Keratinocyte (primary cell): ENCODE data around the gene OTUD5.

Experiments used
- EZH2 ChIP-seq: IDR thresholded peaks from one replicate; pipeline ENCODE4 v1.6.1; 2012; ENCODE audit warnings: inconsistent platforms, mild to moderate bottlenecking, low read length, moderate library complexity
- TF ChIP-seq, protein P1 (sequence below), 3 experiments: IDR thresholded peaks in 1 of 3; conservative IDR thresholded peaks in 1 of 3; optimal IDR thresholded peaks in 1 of 3; 2 replicates in 2 of 3; 3 replicates in 1 of 3; pipeline versions ENCODE3 to v1.5.1; 2011; ENCODE audit warnings: low read length in 3 of 3, mild to moderate bottlenecking in 3 of 3, moderate library complexity in 2 of 3, control low read depth in 1 of 3, inconsistent platforms in 1 of 3; ENCODE audit not compliant: insufficient read depth in 2 of 3; ENCODE audit errors: extremely low read depth in 1 of 3

GRCh38 chrX:48983896-48984295 is 26.5 kb upstream of the OTUD5 start:
- TF ChIP-seq, protein P1, sequence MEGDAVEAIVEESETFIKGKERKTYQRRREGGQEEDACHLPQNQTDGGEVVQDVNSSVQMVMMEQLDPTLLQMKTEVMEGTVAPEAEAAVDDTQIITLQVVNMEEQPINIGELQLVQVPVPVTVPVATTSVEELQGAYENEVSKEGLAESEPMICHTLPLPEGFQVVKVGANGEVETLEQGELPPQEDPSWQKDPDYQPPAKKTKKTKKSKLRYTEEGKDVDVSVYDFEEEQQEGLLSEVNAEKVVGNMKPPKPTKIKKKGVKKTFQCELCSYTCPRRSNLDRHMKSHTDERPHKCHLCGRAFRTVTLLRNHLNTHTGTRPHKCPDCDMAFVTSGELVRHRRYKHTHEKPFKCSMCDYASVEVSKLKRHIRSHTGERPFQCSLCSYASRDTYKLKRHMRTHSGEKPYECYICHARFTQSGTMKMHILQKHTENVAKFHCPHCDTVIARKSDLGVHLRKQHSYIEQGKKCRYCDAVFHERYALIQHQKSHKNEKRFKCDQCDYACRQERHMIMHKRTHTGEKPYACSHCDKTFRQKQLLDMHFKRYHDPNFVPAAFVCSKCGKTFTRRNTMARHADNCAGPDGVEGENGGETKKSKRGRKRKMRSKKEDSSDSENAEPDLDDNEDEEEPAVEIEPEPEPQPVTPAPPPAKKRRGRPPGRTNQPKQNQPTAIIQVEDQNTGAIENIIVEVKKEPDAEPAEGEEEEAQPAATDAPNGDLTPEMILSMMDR (optimal IDR thresholded peaks at IDR 0.05 in 1 of 3, IDR thresholded peaks at IDR 0.05 in 1 of 3, conservative IDR thresholded peaks at IDR 0.05 in 1 of 3; ENCODE audit: extremely low read depth in 1 of 3, insufficient read depth in 2 of 3, low read length in 3 of 3): no peak
- TF ChIP-seq EZH2: no peak
